ENCODE measurements around the gene C2CD3. TPM values are rescaled to one million over a fixed set of nuclear protein-coding genes. Genes with fewer than 3 reads are reported as not detected.

Gene C2CD3
- total and polyA plus RNA-seq, 9 of the 15 experiments (the other 6 are each of a cell fraction or from before 2014, with no cell fraction given): 4.4 to 20.2 (median 15.4) TPM

DNA sequence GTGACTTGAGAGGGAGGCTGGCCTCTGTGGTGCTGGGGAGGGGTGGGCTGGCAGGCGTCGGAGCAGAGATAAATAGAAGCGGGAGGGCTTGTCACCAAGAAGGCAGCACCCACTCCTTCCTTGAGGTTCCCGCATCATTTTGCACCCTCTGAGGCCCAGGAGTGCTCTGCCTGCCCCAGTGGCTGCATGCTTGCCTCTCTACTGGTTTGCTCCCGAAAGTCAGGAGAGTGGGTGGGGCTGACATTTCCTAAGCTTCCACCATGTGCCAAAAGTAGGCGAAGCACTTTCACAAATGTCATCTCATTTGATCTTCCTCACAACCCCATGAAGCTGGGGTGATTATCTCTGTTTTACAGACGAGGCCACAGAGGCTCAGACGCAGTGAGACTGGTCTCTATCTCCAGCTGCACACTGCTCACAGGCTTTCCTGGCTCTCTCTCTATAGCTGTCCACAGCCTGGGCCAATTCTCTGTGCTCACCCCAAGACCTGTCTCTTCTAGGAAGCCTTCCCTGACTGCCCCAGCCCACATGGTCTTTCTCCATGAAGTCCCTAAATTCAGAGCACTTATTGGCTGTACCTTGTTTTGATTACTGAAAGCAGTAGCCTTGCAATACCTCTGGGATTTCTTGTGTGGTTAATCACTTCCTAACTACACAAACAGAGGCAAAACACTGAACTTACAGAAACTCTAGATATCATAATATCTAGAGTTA, 159.3 kb downstream of the C2CD3 start (continued):
- TF ChIP-seq, protein P1, sequence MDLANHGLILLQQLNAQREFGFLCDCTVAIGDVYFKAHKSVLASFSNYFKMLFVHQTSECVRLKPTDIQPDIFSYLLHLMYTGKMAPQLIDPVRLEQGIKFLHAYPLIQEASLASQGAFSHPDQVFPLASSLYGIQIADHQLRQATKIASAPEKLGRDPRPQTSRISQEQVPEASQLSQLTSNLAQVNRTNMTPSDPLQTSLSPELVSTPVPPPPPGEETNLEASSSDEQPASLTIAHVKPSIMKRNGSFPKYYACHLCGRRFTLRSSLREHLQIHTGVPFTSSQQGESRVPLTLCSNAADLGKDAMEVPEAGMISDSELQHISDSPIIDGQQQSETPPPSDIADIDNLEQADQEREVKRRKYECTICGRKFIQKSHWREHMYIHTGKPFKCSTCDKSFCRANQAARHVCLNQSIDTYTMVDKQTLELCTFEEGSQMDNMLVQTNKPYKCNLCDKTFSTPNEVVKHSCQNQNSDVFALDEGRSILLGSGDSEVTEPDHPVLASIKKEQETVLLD (IDR thresholded peaks at IDR 0.05): peak; percentile 46; the same call in 1 of the 2 replicates
- TF ChIP-seq POLR2AphosphoS5 (IDR thresholded peaks at IDR 0.05; ENCODE audit: control insufficient read depth, insufficient read depth, low read depth, low read length) (peak; percentile 98), ZNF639 (CRISPR knock-in tag; conservative IDR thresholded peaks at IDR 0.05 in 1 of 2, IDR thresholded peaks at IDR 0.05 in 1 of 2) (peak in 1 of 2 experiments; percentile 83; a peak in 2 of 4 replicates), KAT7 (CRISPR knock-in tag; IDR thresholded peaks at IDR 0.05; ENCODE audit: borderline replicate concordance) (0 out of 2 replicates have a peak, but pooled peaks have one; percentile 37), ZNF778 (CRISPR knock-in tag; IDR thresholded peaks at IDR 0.05) (no peak), CHD1 (IDR thresholded peaks at IDR 0.05; ENCODE audit: low read length) (no peak), DDX20 (tag; IDR thresholded peaks at IDR 0.05; ENCODE audit: low read depth) (no peak), RBM15 (IDR thresholded peaks at IDR 0.05; ENCODE audit: insufficient read depth, low read length) (no peak), ZNF23 (CRISPR knock-in tag; IDR thresholded peaks at IDR 0.05) (no peak), DACH1 (IDR thresholded peaks at IDR 0.05; ENCODE audit: partially characterized antibody) (peak; percentile 67), CBX5 (IDR thresholded peaks at IDR 0.05; ENCODE audit: borderline replicate concordance, low read depth) (peak; percentile 70; the same call in 1 of the 2 replicates), NUFIP1 (IDR thresholded peaks at IDR 0.05; ENCODE audit: partially characterized antibody) (peak; percentile 77), ZNF57 (CRISPR knock-in tag; IDR thresholded peaks at IDR 0.05) (no peak), MAZ (CRISPR knock-in tag; conservative IDR thresholded peaks at IDR 0.05 in 1 of 2, IDR thresholded peaks at IDR 0.05 in 1 of 2) (peak; percentile 83 to 84), ZFP1 (CRISPR knock-in tag; IDR thresholded peaks at IDR 0.05) (peak; percentile 49; the same call in 1 of the 2 replicates), ZNF592 (IDR thresholded peaks at IDR 0.05) (peak; percentile 99), ZNF436 (CRISPR knock-in tag; IDR thresholded peaks at IDR 0.05) (peak; percentile 98)
- TF ChIP-seq, protein P2, sequence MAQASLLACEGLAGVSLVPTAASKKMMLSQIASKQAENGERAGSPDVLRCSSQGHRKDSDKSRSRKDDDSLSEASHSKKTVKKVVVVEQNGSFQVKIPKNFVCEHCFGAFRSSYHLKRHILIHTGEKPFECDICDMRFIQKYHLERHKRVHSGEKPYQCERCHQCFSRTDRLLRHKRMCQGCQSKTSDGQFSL (CRISPR knock-in tag; IDR thresholded peaks at IDR 0.05): peak; percentile 62; the same call in 1 of the 2 replicates
- TF ChIP-seq, protein P2 (tag; IDR thresholded peaks at IDR 0.05): no peak
